SJCRH30 (cell line): ENCODE data around the gene ANTXRL. TPM values are rescaled to one million over a fixed set of nuclear protein-coding genes. Genes with fewer than 3 reads are reported as not detected.
"Not testable (repeated sequence)": the region's sequence is repeated elsewhere in the genome, so short reads cannot be mapped to it uniquely, and the experiment has no call there.

Experiments
- DNase-seq, 2 experiments: peaks; one replicate each; pipeline ENCODE4 v3.0.0-alpha.2; 2015 to 2020
- H3K27ac ChIP-seq: fragments of 250-450 bp; sonication (Bioruptor Pico); 2 replicates; pipeline ENCODE4 v1.5.1; 2020; ENCODE audit warnings: mild to moderate bottlenecking, moderate library complexity
- H3K27me3 ChIP-seq: fragments of 250-450 bp; sonication (Bioruptor Pico); 2 replicates; pipeline ENCODE4 v1.5.1; 2020; ENCODE audit warnings: mild to moderate bottlenecking, moderate library complexity
- H3K36me3 ChIP-seq: fragments of 250-450 bp; sonication (Bioruptor Pico); 2 replicates; pipeline ENCODE4 v1.5.1; 2020; ENCODE audit warnings: mild to moderate bottlenecking, moderate library complexity
- H3K4me1 ChIP-seq: fragments of 250-450 bp; sonication (Bioruptor Pico); 2 replicates; pipeline ENCODE4 v1.5.1; 2020; ENCODE audit warnings: mild to moderate bottlenecking, moderate library complexity
- H3K4me3 ChIP-seq: fragments of 250-450 bp; sonication (Bioruptor Pico); 2 replicates; pipeline ENCODE4 v1.5.1; 2020; ENCODE audit warnings: mild to moderate bottlenecking, moderate library complexity
- H3K9me3 ChIP-seq: fragments of 250-450 bp; sonication (Bioruptor Pico); replicated peaks from 2 replicates; pipeline ENCODE4 v1.5.1; 2020; ENCODE audit warnings: mild to moderate bottlenecking, moderate library complexity
- total RNA-seq: library from RNA; depleted of rRNA; stranded (reverse); fragments of >200 nt; shearing (Covaris generic); gene quantifications from 2 replicates; pipeline ENCODE4 v1.2.3, GENCODE V29; 2014

Gene ANTXRL
- total RNA-seq, 1 experiment from 2014 or later, result not detected

DNA sequence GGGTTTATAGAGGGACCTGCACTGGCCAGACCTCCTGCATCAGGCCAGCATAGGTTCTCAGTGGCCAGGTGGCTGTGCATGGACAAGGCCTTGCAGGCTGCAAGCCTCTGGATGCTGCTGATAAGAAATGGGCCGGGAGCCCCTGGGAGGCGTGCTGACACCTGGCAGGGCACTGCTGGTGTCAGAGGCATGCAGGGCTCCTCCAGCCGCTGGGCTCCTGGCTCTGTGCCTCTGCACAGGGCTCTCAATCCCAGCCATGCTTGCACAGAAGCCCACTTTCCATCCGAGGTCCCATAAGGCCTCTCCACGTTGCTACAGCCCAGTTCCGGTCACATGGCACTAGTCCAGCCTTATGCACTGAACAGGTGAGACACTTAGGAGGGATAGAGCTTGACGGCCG is 27.3 kb downstream of the ANTXRL start:
- Histone ChIP-seq H3K4me3 (no peak overlapping the region), H3K4me1 (no peaks in the 10 kb centered on the region), H3K27ac (no peak overlapping the region), H3K9me3 (no peaks in the 10 kb centered on the region), H3K27me3 (no peaks in the 10 kb centered on the region), H3K36me3 (no peaks in the 10 kb centered on the region)
- DNase-seq, result no peak

DNA sequence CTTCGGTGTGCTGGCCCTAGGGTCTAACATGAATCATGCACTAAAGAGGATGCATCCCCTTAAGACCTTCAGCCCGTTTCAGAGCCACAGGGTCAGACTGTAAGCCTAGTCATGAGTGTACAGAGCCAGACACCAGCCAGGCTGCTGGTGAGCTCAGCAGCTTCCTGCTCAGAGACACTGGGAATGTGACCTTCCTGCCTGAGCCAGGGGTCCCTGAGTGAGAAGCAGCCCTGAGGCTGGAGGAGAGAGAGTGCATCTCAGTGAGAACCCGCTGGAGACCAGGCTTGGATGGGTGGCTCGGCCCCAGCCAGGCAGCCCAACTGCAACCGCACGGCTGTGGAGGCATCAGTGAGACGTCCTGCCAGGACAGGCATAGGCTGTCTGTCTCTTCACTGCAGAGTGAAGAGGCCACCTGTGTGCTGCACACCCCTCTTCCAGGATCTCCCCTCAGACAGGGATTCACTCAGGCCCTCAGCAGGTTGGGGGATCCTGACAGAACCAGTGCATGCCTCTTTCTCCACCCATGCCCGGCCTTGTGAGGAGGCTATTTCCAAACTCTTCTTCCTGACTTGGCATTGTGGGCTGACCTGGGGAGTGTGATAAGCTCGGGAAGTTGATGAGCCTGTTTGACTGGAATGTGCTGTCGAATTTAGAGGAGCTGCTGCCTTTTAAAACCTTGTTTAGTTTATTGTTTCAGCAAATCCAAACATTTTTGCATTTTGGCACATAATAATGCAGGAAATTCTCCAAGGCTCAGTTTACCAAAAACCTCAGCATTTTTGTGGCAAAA is 28.5 kb downstream of the ANTXRL start:
- H3K9me3 ChIP-seq, H3K4me1 ChIP-seq, H3K27me3 ChIP-seq, DNase-seq, H3K27ac ChIP-seq, H3K36me3 ChIP-seq, H3K4me3 ChIP-seq: not testable (repeated sequence)

DNA sequence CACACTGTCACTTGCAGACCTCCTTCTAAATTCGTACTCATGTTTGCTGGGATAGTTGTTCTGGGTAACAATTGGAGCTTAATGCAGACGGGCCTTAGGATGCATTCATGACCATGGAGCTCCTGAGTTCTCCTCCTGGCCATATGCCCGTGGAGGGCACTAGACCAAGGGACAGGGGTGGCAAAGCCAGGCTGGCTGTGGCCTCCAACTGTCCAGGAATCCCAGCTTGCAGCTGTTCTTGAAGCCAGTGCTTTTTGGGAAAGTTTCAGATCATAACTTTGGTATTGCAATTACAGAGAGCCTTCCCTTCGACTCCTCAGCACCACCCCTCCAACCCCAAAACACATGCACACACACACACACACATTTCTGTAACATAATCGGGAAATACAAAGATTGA is 30.6 kb downstream of the ANTXRL start:
- no peak overlapping the region for H3K27ac ChIP-seq

DNA sequence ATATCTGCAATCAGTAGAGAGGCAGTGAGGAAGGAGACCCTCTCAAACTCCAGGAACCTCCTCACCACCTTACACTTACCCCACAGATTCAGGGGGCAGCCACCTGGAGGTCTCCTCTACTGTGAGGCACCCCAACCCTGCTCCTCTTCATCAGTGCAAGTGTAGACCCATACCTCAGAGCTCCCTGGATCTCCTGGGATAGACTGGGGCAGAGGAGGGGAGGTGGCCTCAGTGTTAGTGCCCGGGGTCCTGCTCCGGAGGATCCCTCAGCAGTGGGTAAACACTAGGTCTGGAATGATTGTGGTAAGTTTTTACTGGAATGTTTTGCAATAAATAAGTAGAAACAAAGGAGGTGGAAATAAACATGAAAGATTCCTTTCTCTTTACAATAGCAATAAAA is 31.1 kb downstream of the ANTXRL start:
- no peaks in the 10 kb centered on the region for H3K4me1 ChIP-seq
- H3K27ac ChIP-seq, result no peak overlapping the region
- H3K36me3 ChIP-seq, result no peaks in the 10 kb centered on the region

More for the DNA sequence above, 30.6 kb downstream of the ANTXRL start:
- no peak overlapping the region for H3K4me3 ChIP-seq
- H3K27me3 ChIP-seq, result no peaks in the 10 kb centered on the region
- no peaks in the 10 kb centered on the region for H3K9me3 ChIP-seq
- H3K4me1 ChIP-seq, result no peaks in the 10 kb centered on the region
- no peak for DNase-seq
- H3K36me3 ChIP-seq, result no peaks in the 10 kb centered on the region

DNA sequence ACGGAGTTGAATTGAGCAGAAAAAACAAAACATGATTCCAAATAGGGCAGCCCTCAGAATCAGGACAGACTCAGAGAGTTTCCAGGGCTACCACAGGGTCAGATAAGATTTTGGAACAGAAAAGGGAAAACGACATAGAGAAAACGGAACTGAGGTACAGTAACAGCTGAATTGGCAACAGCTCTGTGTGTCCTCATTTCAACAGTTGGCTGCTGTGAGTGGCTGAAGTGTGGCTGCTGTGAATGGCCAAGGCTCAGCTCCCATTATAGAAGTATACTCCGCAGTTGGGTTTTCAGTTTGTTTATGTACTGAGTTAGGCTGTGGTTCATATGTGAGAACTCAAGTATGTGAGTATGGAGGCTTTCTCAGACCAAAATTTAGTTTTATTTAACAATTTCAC is 32.0 kb downstream of the ANTXRL start:
- no peak for DNase-seq
- Histone ChIP-seq H3K27me3 (no peaks in the 10 kb centered on the region), H3K36me3 (no peaks in the 10 kb centered on the region), H3K4me1 (no peaks in the 10 kb centered on the region), H3K9me3 (no peaks in the 10 kb centered on the region), H3K27ac (no peak overlapping the region), H3K4me3 (no peak overlapping the region)

More for the DNA sequence above, 31.1 kb downstream of the ANTXRL start:
- Histone ChIP-seq H3K9me3 (no peaks in the 10 kb centered on the region), H3K4me3 (no peak overlapping the region), H3K27me3 (no peaks in the 10 kb centered on the region)
- DNase-seq, result no peak

DNA sequence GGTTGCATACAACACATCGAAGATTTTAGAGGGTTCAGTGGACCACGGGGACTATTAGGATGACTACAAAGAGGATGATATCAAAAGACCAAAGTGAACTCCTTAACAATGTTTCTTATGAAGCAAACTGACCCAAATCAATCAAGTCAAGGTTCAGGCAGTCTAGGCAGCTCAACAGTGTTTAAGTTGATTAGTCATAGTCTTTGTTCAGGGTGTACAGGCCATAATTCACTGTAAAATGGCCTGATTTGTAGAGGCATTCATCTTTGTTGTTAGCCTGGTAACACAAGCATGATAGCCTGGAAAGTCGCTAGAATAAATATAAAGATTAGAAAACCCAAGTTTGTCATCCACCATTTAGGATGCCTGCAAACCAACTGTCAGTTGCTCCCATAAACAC is 32.6 kb downstream of the ANTXRL start:
- no peaks in the 10 kb centered on the region for H3K27me3 ChIP-seq
- H3K36me3 ChIP-seq, result no peaks in the 10 kb centered on the region
- no peaks in the 10 kb centered on the region for H3K4me1 ChIP-seq
- no peak for DNase-seq
- H3K4me3 ChIP-seq, result no peak overlapping the region
- H3K9me3 ChIP-seq, result no peaks in the 10 kb centered on the region
- no peak overlapping the region for H3K27ac ChIP-seq

DNA sequence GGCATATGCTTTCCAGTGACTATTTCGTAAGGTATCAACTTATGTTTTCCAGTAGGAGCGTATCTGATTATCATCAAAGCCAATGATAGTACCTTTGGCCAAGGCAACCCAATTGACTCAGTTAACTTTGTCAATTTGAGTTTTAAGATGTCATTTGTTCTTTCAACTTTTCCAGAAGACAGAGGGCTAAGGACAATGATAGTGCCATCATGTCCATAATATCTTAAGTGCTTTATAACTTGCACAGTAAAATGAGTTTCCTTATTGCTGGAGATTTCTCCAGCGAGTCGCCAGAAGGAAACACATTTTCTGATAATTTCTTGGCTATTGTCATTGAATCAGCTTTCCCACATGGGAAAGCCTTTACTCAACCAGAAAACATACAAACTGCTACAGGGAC is 35.0 kb downstream of the ANTXRL start:
- Histone ChIP-seq H3K36me3 (no peaks in the 10 kb centered on the region), H3K27me3 (no peaks in the 10 kb centered on the region), H3K4me1 (no peaks in the 10 kb centered on the region), H3K9me3 (no peaks in the 10 kb centered on the region), H3K4me3 (no peak overlapping the region), H3K27ac (no peak overlapping the region)
- DNase-seq, result no peak

DNA sequence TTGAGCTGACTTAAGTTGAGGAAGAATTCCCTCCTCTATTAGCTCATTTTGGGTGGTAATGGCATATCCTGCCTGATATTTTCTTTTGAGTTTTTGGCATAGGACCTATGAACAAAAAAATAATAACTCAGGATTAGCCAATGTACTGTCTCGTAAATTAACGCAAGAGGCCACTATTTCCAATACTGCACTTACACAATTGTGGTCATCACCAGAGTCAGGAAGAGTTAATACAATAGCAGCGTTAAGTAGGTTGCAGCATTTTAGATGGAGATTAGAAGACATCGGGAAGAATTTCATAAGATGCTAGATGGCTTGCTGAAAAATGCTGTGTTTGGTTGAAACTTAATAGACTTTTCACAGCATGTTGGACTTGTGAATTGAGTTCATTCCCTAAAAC is 36.4 kb downstream of the ANTXRL start:
- Histone ChIP-seq H3K4me1 (no peaks in the 10 kb centered on the region), H3K4me3 (no peak overlapping the region), H3K9me3 (no peaks in the 10 kb centered on the region), H3K27me3 (no peaks in the 10 kb centered on the region), H3K36me3 (no peaks in the 10 kb centered on the region), H3K27ac (no peak overlapping the region)
- no peak for DNase-seq

DNA sequence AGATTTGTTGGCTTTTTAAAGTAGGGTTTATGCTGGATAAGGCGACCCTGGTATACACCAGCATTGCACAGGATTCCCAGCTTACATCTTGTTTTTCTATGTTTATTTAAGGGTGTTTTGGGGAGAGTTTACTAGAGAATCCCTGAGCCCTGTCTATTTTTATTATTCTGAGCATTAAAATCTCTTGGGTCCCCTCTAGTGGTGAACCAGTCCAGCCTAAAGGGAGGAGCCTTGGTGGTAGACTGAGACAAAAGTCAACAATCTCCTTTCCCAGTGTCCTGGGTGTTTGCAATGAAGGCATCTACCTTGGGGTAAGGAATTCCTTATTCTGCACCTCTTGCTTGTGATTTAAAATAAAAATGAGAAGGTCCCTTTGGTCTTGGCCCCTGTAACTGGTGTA is 38.2 kb downstream of the ANTXRL start:
- H3K36me3 ChIP-seq, result no peaks in the 10 kb centered on the region
- no peaks in the 10 kb centered on the region for H3K9me3 ChIP-seq
- no peaks in the 10 kb centered on the region for H3K27me3 ChIP-seq
- no peak for DNase-seq
- no peak overlapping the region for H3K4me3 ChIP-seq
- H3K4me1 ChIP-seq, result no peaks in the 10 kb centered on the region
- no peak overlapping the region for H3K27ac ChIP-seq

DNA sequence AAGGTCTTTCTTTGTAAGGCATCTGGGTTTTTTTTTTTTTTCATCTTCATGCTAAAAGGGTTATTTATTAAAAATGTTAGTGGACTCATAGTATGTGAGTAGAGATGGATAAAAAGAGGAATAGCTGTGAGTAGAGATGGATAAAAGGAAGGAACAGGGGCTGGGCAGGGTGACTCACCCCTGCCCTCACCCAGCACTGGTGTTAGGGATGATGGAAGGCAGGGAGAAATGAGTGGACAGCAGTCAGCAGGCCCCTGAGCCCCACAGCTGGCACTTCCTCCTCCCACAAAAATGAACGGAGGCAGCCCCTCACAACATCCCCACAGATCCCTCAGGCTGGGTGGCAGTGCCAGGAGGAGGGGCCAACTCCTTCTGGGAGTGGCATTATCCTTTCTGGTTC is 39.3 kb downstream of the ANTXRL start:
- H3K36me3 ChIP-seq, result no peaks in the 10 kb centered on the region
- H3K27me3 ChIP-seq, result no peaks in the 10 kb centered on the region
- no peaks in the 10 kb centered on the region for H3K4me1 ChIP-seq
- no peak overlapping the region for H3K27ac ChIP-seq
- no peak overlapping the region for H3K4me3 ChIP-seq
- no peaks in the 10 kb centered on the region for H3K9me3 ChIP-seq
- DNase-seq, result no peak

DNA sequence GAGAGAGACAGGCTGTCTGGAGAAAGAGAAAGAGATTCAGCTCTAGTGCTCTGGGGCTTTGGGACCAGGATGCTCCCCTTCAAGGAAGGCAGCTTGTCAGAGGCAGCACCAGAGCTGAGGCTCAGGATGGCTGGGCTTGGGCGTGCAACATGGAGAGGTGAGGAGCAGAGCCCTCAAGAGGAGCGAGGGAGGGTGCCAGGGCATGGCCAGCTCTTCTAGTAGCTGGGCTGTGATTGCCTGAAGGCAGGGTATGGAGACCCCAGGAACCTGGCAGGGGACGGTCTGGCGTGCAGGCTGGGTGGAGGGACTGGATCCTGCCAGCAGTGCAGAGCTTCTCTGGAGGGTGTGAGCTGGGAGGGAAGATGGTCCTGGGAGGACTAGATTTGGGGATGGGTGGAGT is 40.2 kb downstream of the ANTXRL start:
- Histone ChIP-seq H3K4me1 (no peaks in the 10 kb centered on the region), H3K4me3 (no peak overlapping the region), H3K27ac (no peak overlapping the region), H3K27me3 (no peaks in the 10 kb centered on the region), H3K9me3 (no peaks in the 10 kb centered on the region), H3K36me3 (no peaks in the 10 kb centered on the region)
- no peak for DNase-seq

DNA sequence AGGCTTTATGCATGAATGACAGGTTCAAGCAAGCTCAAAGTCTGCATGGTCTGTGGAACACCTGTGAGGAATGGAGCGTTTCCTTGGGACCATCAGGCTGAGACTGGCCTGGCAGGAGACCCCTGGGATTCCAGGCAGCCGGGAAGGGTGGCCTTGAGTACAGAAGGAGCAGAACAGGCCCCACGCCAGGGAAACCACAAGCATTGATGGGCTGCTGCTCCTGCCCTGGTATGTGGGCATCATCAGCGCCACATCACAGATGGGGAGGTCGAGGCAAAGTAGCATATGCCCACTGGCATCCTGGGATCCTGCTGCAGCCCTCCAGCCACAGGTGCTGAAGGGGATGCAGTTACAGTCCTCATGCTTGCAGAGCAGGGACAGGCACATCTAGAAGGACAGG is 40.9 kb downstream of the ANTXRL start:
- H3K27ac ChIP-seq, result no peak overlapping the region
- H3K36me3 ChIP-seq, result no peaks in the 10 kb centered on the region
- H3K27me3 ChIP-seq, result no peaks in the 10 kb centered on the region
- no peak overlapping the region for H3K4me3 ChIP-seq
- no peaks in the 10 kb centered on the region for H3K9me3 ChIP-seq
- H3K4me1 ChIP-seq, result no peaks in the 10 kb centered on the region
- DNase-seq, result no peak

DNA sequence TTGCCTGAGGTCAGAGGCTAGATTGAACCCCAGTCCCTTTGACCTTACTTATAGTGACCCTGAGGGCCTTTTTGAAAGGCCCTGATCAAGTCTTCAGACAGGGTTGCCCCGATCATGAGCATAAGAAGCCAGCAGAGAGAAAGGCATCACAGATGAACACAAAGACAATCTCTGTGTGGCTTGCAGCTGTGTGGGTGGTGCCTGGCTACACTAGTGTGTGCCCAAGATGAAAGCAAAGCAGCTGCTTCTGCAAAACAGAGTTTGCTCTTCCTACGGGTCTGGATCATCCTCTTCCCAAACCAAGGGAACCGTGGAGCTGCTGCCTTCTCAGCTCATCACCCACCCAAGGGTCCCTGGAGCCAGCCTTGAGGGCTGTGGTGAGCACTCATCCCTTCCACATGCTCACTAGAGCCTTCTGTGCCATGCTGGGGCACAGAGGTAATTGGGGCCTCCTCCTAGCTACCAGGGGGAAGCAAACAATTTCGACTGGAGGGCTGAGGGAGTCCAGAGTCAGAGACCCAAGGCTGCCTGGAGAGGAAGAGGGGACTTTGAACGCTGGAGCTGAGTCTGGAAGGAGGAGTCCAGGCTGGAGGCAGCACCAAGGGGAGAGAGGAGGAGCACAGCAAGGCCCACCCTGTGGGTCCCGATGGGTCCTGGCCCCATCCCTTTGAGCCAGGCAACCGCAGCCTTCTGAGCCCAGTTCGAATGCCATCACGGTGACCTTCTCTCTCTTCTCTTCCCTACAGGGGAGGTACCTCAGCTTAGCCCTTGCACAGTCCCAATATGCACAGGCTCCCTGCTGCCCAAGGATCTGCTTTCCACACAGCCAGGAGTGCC is 42.3 kb downstream of the ANTXRL start:
- Histone ChIP-seq H3K4me3 (no peak overlapping the region), H3K27me3 (no peaks in the 10 kb centered on the region), H3K4me1 (no peaks in the 10 kb centered on the region), H3K27ac (no peak overlapping the region), H3K9me3 (no peaks in the 10 kb centered on the region), H3K36me3 (no peaks in the 10 kb centered on the region)
- DNase-seq, result no peak

DNA sequence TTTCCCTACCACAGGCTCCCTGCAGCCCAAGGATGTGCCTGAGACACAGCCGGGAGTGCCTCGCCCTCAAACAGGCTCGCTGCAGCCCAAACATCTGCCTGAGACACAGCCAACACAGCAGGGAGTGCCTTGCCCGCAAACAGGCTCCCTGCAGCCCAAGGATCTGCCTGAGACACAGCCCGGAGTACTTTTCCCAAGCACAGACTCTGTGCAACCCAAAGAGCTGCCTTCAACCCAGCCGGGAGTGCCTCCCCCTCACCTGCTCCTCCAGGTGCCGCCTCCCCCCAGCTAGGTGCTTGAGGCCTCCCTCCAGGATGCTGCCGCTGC is 42.9 kb downstream of the ANTXRL start:
- no peak overlapping the region for H3K27ac ChIP-seq
- H3K4me1 ChIP-seq, result no peaks in the 10 kb centered on the region
- DNase-seq, result no peak
- H3K36me3 ChIP-seq, result no peaks in the 10 kb centered on the region
- no peaks in the 10 kb centered on the region for H3K27me3 ChIP-seq
- H3K9me3 ChIP-seq, result no peaks in the 10 kb centered on the region
- no peak overlapping the region for H3K4me3 ChIP-seq

DNA sequence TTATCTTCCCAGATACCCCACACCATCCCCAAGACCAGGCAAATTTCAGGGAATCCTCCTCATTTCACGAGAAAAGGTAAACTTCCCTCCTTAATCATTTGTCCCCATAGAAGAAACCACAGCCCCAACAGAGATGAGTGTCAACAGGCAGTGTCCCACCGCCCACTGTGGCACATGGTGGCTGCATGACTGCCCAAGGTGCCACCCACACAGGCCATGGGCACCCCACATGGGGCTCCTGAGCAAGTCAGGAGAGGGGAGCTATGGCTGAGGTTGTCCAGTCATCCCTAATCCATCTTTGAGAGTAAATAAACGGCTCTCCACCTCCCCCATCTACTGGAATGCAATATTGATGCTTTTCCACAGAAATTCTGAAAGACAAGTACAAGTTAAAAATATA is 44.1 kb downstream of the ANTXRL start:
- Histone ChIP-seq H3K9me3 (no peaks in the 10 kb centered on the region), H3K27me3 (no peaks in the 10 kb centered on the region), H3K4me3 (no peak overlapping the region), H3K36me3 (no peaks in the 10 kb centered on the region), H3K27ac (no peak overlapping the region), H3K4me1 (no peaks in the 10 kb centered on the region)
- DNase-seq, result no peak

DNA sequence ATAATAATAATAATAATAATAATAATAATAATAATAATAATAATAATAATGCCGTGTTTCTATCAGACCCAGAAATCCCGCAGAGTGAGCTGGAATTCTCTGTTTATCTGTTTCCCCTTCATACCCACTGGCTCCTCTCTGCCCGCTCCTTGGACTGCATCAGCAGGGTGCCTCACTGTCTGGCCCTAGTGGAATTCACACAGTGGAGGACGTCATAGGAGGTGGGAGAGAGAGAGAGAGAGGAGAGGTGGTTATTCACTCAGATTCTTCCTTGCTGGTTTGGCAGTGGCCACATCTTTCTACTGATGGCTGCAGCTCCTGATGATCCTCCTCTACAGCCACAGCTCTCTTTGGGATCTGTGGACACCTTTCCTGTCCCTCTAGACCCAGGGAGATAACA is 78.7 kb downstream of the ANTXRL start:
- H3K27ac ChIP-seq, result not testable (repeated sequence)

More for the DNA sequence above, 78.7 kb downstream of the ANTXRL start:
- not testable (repeated sequence) for H3K36me3 ChIP-seq, H3K27me3 ChIP-seq, DNase-seq, H3K9me3 ChIP-seq, H3K4me1 ChIP-seq, H3K4me3 ChIP-seq
